PC-9 (cell line): ENCODE data around the gene PDE11A. TPM values are rescaled to one million over a fixed set of nuclear protein-coding genes. Genes with fewer than 3 reads are reported as not detected.

Experiments
- BruUV-seq: library from RNA; stranded (reverse); fragments of 400-500 nt; replicated peaks from 2 replicates; lab custom pipeline; 2021; lab: Mats Ljungman, UMichigan
- CTCF ChIA-PET: fragments of 300-600 bp; sonication (Branson Sonifier 250); formaldehyde crosslinking; loops from one replicate; lab custom pipeline; 2022; ENCODE audit warnings: antibody characterized with exemption; lab: Charles Lee
- POLR2A ChIA-PET: fragments of 300-600 bp; sonication (Branson Sonifier 250); formaldehyde crosslinking; loops from one replicate; lab custom pipeline; 2022; ENCODE audit warnings: antibody characterized with exemption; ENCODE audit not compliant: unreplicated experiment; lab: Charles Lee
- DNase-seq, 2 experiments: peaks; one replicate each; pipeline versions ENCODE4 v3.0.0 to v3.0.0-alpha.2; 2015 to 2022; ENCODE audit warnings: mixed read lengths in 1 of 2
- H2AFZ ChIP-seq: fragments of 200-600 bp; sonication (generic); 2 replicates; pipeline ENCODE4 v1.8.1; 2017; ENCODE audit warnings: antibody characterized with exemption
- H3F3A ChIP-seq: fragments of 200-600 bp; sonication (generic); 2 replicates; pipeline ENCODE4 v1.8.1; 2017; ENCODE audit warnings: antibody characterized with exemption, mild to moderate bottlenecking, low read depth; ENCODE audit not compliant: insufficient read depth
- H3K27ac ChIP-seq: fragments of 200-600 bp; sonication (generic); 2 replicates; pipeline ENCODE4 v1.6.1; 2016; ENCODE audit warnings: mixed run types
- H3K27me3 ChIP-seq: fragments of 200-600 bp; sonication (generic); 2 replicates; pipeline ENCODE4 v1.6.1; 2016; ENCODE audit warnings: low read depth, mixed run types; ENCODE audit not compliant: insufficient read depth
- H3K36me3 ChIP-seq: fragments of 200-600 bp; sonication (generic); 2 replicates; pipeline ENCODE4 v1.6.1; 2016; ENCODE audit warnings: low read depth, mixed run types
- H3K4me1 ChIP-seq: fragments of 200-600 bp; sonication (generic); replicated peaks from 2 replicates; pipeline ENCODE4 v1.6.1; 2016; ENCODE audit warnings: mixed run types; ENCODE audit not compliant: insufficient read depth
- H3K4me2 ChIP-seq: fragments of 200-600 bp; sonication (generic); 2 replicates; pipeline ENCODE4 v1.6.1; 2017; ENCODE audit warnings: mixed run types
- H3K4me3 ChIP-seq: fragments of 200-600 bp; sonication (generic); 2 replicates; pipeline ENCODE4 v1.6.1; 2016; ENCODE audit warnings: mixed run types
- H3K79me2 ChIP-seq: fragments of 200-600 bp; sonication (generic); 2 replicates; pipeline ENCODE4 v1.6.1; 2017; ENCODE audit warnings: low read depth, mixed run types
- H3K9me2 ChIP-seq: fragments of 200-600 bp; sonication (generic); 2 replicates; pipeline ENCODE4 v1.8.1; 2017; ENCODE audit warnings: mild to moderate bottlenecking; ENCODE audit not compliant: insufficient read depth
- H3K9me3 ChIP-seq: fragments of 200-600 bp; sonication (generic); 2 replicates; pipeline ENCODE4 v1.8.1; 2016; ENCODE audit warnings: low read depth; ENCODE audit not compliant: insufficient read depth
- H4K20me1 ChIP-seq: fragments of 200-600 bp; sonication (generic); 2 replicates; pipeline ENCODE4 v1.8.1; 2017; ENCODE audit not compliant: insufficient read depth
- EZH2 ChIP-seq: fragments of 200-600 bp; sonication (generic); IDR thresholded peaks from 2 replicates; pipeline ENCODE4 v1.8.0; 2017; ENCODE audit warnings: antibody characterized with exemption, low read depth
- intact Hi-C: fragments of 100-400 bp; cut with micrococcal nuclease; formaldehyde crosslinking; loops from one replicate; pipeline ENCODE4 v1.10.0; 2022; ENCODE audit not compliant: unreplicated experiment
- total RNA-seq: library from RNA; stranded (reverse); gene quantifications from 2 replicates; pipeline ENCODE4 v1.2.3, GENCODE V29; 2021
- TF ChIP-seq, protein P1 (sequence below): fragments of 200-600 bp; sonication (generic); conservative IDR thresholded peaks from 2 replicates; pipeline ENCODE4 v1.6.1; 2017; ENCODE audit warnings: mixed run types, antibody characterized with exemption, mild to moderate bottlenecking, moderate library complexity

PDE11A gene
- total RNA-seq, 1 experiment from 2014 or later = 1.4 TPM

DNA sequence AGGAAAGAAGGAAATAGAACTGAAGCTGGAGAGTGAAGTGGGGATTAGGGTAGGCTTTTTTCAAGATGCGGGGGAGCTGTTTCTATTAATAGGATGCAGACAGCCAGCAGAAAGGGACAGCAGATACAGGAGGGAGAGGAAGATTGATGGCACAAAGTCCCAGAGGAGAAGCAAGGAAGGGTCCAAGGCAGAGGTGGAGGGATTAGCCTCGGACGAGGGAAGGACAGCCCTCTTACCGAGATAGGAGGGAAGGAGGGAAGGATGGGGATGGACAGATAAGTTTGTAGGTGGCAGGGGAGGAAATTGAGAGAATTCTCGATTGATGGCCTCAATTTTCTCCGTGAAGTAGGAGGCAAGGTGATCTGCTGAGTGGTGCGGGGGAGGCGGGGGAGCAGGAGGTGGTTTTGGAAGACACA is 362.6 kb downstream of the PDE11A start:
- BruUV-seq = no TSS peak
- Histone ChIP-seq H4K20me1 (no peaks in the 10 kb centered on the region), H3F3A (no peaks in the 10 kb centered on the region), H2AFZ (no peak overlapping the region), H3K9me3 (no peaks in the 10 kb centered on the region), H3K79me2 (no peaks in the 10 kb centered on the region), H3K4me3 (no peak overlapping the region), H3K9me2 (no peaks in the 10 kb centered on the region), H3K27me3 (peaks cover 20% of the 10 kb centered on the region; the same call in 1 of the 2 replicates), H3K4me2 (no peak overlapping the region), H3K36me3 (no peaks in the 10 kb centered on the region), H3K4me1 (no peaks in the 10 kb centered on the region), H3K27ac (no peak overlapping the region)
- CTCF ChIA-PET = no interaction called here
- POLR2A ChIA-PET = no interaction called here
- no peak for TF ChIP-seq EZH2
- TF ChIP-seq, protein P1, sequence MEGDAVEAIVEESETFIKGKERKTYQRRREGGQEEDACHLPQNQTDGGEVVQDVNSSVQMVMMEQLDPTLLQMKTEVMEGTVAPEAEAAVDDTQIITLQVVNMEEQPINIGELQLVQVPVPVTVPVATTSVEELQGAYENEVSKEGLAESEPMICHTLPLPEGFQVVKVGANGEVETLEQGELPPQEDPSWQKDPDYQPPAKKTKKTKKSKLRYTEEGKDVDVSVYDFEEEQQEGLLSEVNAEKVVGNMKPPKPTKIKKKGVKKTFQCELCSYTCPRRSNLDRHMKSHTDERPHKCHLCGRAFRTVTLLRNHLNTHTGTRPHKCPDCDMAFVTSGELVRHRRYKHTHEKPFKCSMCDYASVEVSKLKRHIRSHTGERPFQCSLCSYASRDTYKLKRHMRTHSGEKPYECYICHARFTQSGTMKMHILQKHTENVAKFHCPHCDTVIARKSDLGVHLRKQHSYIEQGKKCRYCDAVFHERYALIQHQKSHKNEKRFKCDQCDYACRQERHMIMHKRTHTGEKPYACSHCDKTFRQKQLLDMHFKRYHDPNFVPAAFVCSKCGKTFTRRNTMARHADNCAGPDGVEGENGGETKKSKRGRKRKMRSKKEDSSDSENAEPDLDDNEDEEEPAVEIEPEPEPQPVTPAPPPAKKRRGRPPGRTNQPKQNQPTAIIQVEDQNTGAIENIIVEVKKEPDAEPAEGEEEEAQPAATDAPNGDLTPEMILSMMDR = no peak
- intact Hi-C loops = no loop called here
- no peak for DNase-seq

GRCh38 chr2:177708660-177709444 is 363.7 kb downstream of the PDE11A start:
- H3K36me3 ChIP-seq = no peaks in the 10 kb centered on the region
- no TSS peak for BruUV-seq
- H3K4me3 ChIP-seq = no peak overlapping the region
- H3K4me2 ChIP-seq = no peak overlapping the region
- no peaks in the 10 kb centered on the region for H3F3A ChIP-seq
- DNase-seq = no peak
- no peak overlapping the region for H3K27ac ChIP-seq
- H3K27me3 ChIP-seq = peaks cover 20% of the 10 kb centered on the region; the same call in 1 of the 2 replicates
- no peaks in the 10 kb centered on the region for H3K9me3 ChIP-seq
- H3K9me2 ChIP-seq = no peaks in the 10 kb centered on the region
- intact Hi-C loops = no loop called here
- no peaks in the 10 kb centered on the region for H3K4me1 ChIP-seq
- ChIA-PET POLR2A (no interaction called here), CTCF (interaction anchor here (0.6 kb wide), 1 partner anchor 372 kb away, joined by 3 read pairs; no protein-coding TSS in a partner anchor)
- TF ChIP-seq, protein P1 = no peak
- no peak for TF ChIP-seq EZH2
- H3K79me2 ChIP-seq = no peaks in the 10 kb centered on the region
- no peaks in the 10 kb centered on the region for H4K20me1 ChIP-seq
- H2AFZ ChIP-seq = no peak overlapping the region

DNA sequence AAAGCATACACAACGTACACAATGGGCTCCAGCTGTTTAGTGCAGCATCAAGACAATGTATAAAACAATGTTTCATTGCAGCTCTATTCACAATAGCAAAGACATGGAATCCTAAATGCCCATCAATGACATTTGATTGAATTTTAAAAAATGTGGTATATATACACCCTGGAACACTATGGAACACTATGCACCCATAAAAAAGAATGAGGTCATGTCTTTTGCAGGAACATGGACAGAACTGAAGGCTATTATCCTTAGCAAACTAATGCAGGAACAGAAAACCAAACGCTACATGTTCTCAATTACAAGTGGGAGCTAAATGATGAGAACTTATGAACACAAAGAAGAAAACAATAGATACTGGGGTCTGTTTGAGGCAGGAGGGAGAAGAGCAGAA is 364.5 kb downstream of the PDE11A start:
- POLR2A ChIA-PET = no interaction called here
- no TSS peak for BruUV-seq

More for the DNA sequence above, 364.5 kb downstream of the PDE11A start:
- Histone ChIP-seq H3K27me3 (peaks cover 20% of the 10 kb centered on the region; the same call in 1 of the 2 replicates), H2AFZ (no peak overlapping the region), H3K36me3 (no peaks in the 10 kb centered on the region), H3K9me3 (no peaks in the 10 kb centered on the region), H3K79me2 (no peaks in the 10 kb centered on the region), H3F3A (no peaks in the 10 kb centered on the region), H3K4me1 (no peaks in the 10 kb centered on the region), H4K20me1 (no peaks in the 10 kb centered on the region), H3K4me3 (no peak overlapping the region), H3K27ac (no peak overlapping the region), H3K4me2 (no peak overlapping the region), H3K9me2 (no peaks in the 10 kb centered on the region)
- intact Hi-C loops = no loop called here
- DNase-seq = no peak
- TF ChIP-seq, protein P1 = no peak
- no peak for TF ChIP-seq EZH2
- CTCF ChIA-PET = no interaction called here
